HepG2 (cell line): ENCODE data around the gene CRLF1. TPM values are rescaled to one million over a fixed set of nuclear protein-coding genes. Genes with fewer than 3 reads are reported as not detected.

Experiments
- ARID4A ChIP-seq: sonication (generic); formaldehyde crosslinking; IDR thresholded peaks from 2 replicates; pipeline ENCODE4 v1.5.0; 2020; ENCODE audit warnings: mild to moderate bottlenecking, missing genetic modification reagents, borderline replicate concordance
- ARNT2 ChIP-seq: sonication (generic); formaldehyde crosslinking; IDR thresholded peaks from 2 replicates; pipeline ENCODE4 v1.8.0; 2022; ENCODE audit warnings: mild to moderate bottlenecking, low read depth, missing genetic modification reagents, moderate library complexity
- ATF7 ChIP-seq, 2 experiments: fragments of 450-650 bp in 1 of 2; sonication (generic) in 1 of 2; formaldehyde crosslinking in 1 of 2; IDR thresholded peaks; 2 replicates each; pipeline versions ENCODE4 v1.4.0 to v1.6.1; 2016 to 2020; ENCODE audit warnings: antibody characterized with exemption in 1 of 2, mild to moderate bottlenecking in 1 of 2, missing genetic modification reagents in 1 of 2
- DPF2 ChIP-seq: sonication (generic); formaldehyde crosslinking; IDR thresholded peaks from 2 replicates; pipeline ENCODE4 v1.4.0; 2020; ENCODE audit warnings: mild to moderate bottlenecking, low read depth, missing genetic modification reagents, borderline replicate concordance
- E2F1 ChIP-seq: sonication (generic); formaldehyde crosslinking; IDR thresholded peaks from 2 replicates; pipeline ENCODE4 v1.5.0; 2020; ENCODE audit warnings: missing genetic modification reagents
- ERF ChIP-seq: IDR thresholded peaks from 2 replicates; pipeline ENCODE4 v1.6.1; 2018; ENCODE audit warnings: missing biosample characterization, missing genetic modification reagents
- HDAC2 ChIP-seq: sonication (generic); formaldehyde crosslinking; IDR thresholded peaks from 2 replicates; pipeline ENCODE4 v1.4.0; 2020; ENCODE audit warnings: missing genetic modification reagents
- KDM5B ChIP-seq: sonication (generic); formaldehyde crosslinking; IDR thresholded peaks from 2 replicates; pipeline ENCODE4 v1.4.0; 2020; ENCODE audit warnings: missing genetic modification reagents, mild to moderate bottlenecking, borderline replicate concordance
- KLF9 ChIP-seq: IDR thresholded peaks from 2 replicates; pipeline ENCODE4 v1.6.1; 2016; ENCODE audit warnings: low read depth
- MNT ChIP-seq: fragments of 450-650 bp; IDR thresholded peaks from 2 replicates; pipeline ENCODE4 v1.6.1; 2016
- MYPOP ChIP-seq: sonication (generic); formaldehyde crosslinking; IDR thresholded peaks from 2 replicates; pipeline ENCODE4 v1.8.1; 2023; ENCODE audit warnings: mild to moderate bottlenecking, moderate library complexity, missing genetic modification reagents
- NCOA1 ChIP-seq: sonication (generic); formaldehyde crosslinking; IDR thresholded peaks from 2 replicates; pipeline ENCODE4 v1.9.0; 2021; ENCODE audit warnings: missing genetic modification reagents
- PITX1 ChIP-seq: sonication (generic); formaldehyde crosslinking; IDR thresholded peaks from 2 replicates; pipeline ENCODE4 v1.5.1; 2020; ENCODE audit warnings: mild to moderate bottlenecking, missing genetic modification reagents
- SALL2 ChIP-seq: sonication (generic); formaldehyde crosslinking; IDR thresholded peaks from 2 replicates; pipeline ENCODE4 v1.8.1; 2023; ENCODE audit warnings: mild to moderate bottlenecking, missing genetic modification reagents, inconsistent platforms
- SNAI1 ChIP-seq: sonication (generic); formaldehyde crosslinking; IDR thresholded peaks from 2 replicates; pipeline ENCODE4 v1.5.0; 2020; ENCODE audit warnings: mild to moderate bottlenecking, missing genetic modification reagents, borderline replicate concordance
- XRCC5 ChIP-seq: fragments of 200-400 bp; formaldehyde crosslinking; optimal IDR thresholded peaks from 2 replicates; pipeline ENCODE3; 2017; ENCODE audit warnings: mild to moderate bottlenecking, low read length
- ZBTB3 ChIP-seq: sonication (generic); formaldehyde crosslinking; IDR thresholded peaks from 2 replicates; pipeline ENCODE4 v1.4.0; 2020; ENCODE audit warnings: low read depth, mild to moderate bottlenecking, moderate library complexity, missing genetic modification reagents, borderline replicate concordance
- ZBTB43 ChIP-seq: sonication (generic); formaldehyde crosslinking; conservative IDR thresholded peaks from 2 replicates; pipeline ENCODE4 v1.4.0; 2020; ENCODE audit warnings: missing genetic modification reagents
- ZFAT ChIP-seq: sonication (generic); formaldehyde crosslinking; conservative IDR thresholded peaks from 2 replicates; pipeline ENCODE4 v1.8.1; 2023; ENCODE audit warnings: missing genetic modification reagents, inconsistent platforms
- polyA plus RNA-seq, 8 experiments: library from polyadenylated mRNA; depleted of rRNA in 3 of 8; stranded (reverse) in 7 of 8; unstranded in 1 of 8; fragments of >200 nt; fragmentation: Illumina TruSeq in 4 of 8; extraction: Trizol in 4 of 8; gene quantifications; 2 replicates each; pipeline versions ENCODE4 v1.2.1 to v1.2.3, GENCODE V29; 2011 to 2016; ENCODE audit warnings: low read depth in 4 of 8, missing spikeins in 1 of 8, mixed read lengths in 1 of 8; ENCODE audit not compliant: insufficient read depth in 1 of 8
- total RNA-seq, 5 experiments: library from RNA; depleted of rRNA; stranded (reverse); fragments of >200 nt; fragmentation: Illumina TruSeq; extraction: Trizol; gene quantifications; 2 replicates each; pipeline ENCODE4 v1.2.3, GENCODE V29; 2016; ENCODE audit warnings: low read depth in 1 of 5

Gene CRLF1
- total and polyA plus RNA-seq, 2 of the 13 experiments (the other 11 are each of a cell fraction or from before 2014, with no cell fraction given) = 217 to 296 TPM

- TF ChIP-seq ARID4A (CRISPR knock-in tag) (peak; percentile 51; the same call in 1 of the 2 replicates), KDM5B (peak; percentile 59; the same call in 1 of the 2 replicates), DPF2 (CRISPR knock-in tag) (peak; percentile 53; the same call in 1 of the 2 replicates), MYPOP (CRISPR knock-in tag) (peak; percentile 33; the same call in 1 of the 2 replicates), ZBTB3 (CRISPR knock-in tag) (peak; percentile 49; the same call in 1 of the 2 replicates), SNAI1 (CRISPR knock-in tag) (peak; percentile 30; the same call in 1 of the 2 replicates), PITX1 (CRISPR knock-in tag) (peak; percentile 52), ZBTB43 (CRISPR knock-in tag) (peak; percentile 50; the same call in 1 of the 2 replicates), HDAC2 (peak; percentile 69; the same call in 1 of the 2 replicates), ZFAT (CRISPR knock-in tag) (no peak), E2F1 (CRISPR knock-in tag) (no peak), ERF (CRISPR knock-in tag) (peak; percentile 87), KLF9 (CRISPR knock-in tag) (0 out of 2 replicates have a peak, but pooled peaks have one; percentile 26), ARNT2 (CRISPR knock-in tag) (0 out of 2 replicates have a peak, but pooled peaks have one; percentile 49), SALL2 (CRISPR knock-in tag) (0 out of 2 replicates have a peak, but pooled peaks have one; percentile 53), ATF7 (IDR thresholded peaks at IDR 0.05) (no peak), ATF7 (CRISPR knock-in tag; IDR thresholded peaks at IDR 0.05) (0 out of 2 replicates have a peak, but pooled peaks have one; percentile 25), XRCC5 (peak; percentile 11), NCOA1 (CRISPR knock-in tag) (no peak), MNT (no peak)
Measured at GRCh38 chr19:18610556-18611326, 4.1 kb upstream of the CRLF1 start (continued).
